ENCODE data around the gene PSMC1.

PSMC1 gene

GRCh38 chr14:90287791-90288190 is 31.4 kb downstream of the PSMC1 start:
- Histone ChIP-seq H3K36me3 (ENCODE audit: insufficient read depth, insufficient read length, low read length) (peaks cover 67% of the 10 kb centered on the region), H3K4me3 (ENCODE audit: insufficient read length, low read depth) (no peak overlapping the region), H3K9ac (ENCODE audit: insufficient read length, low read depth) (no peak overlapping the region), H3K4me1 (ENCODE audit: insufficient read depth, insufficient read length) (peaks cover 2% of the 10 kb centered on the region), H3K27me3 (ENCODE audit: insufficient read depth, insufficient read length) (no peaks in the 10 kb centered on the region), H3K9me3 (ENCODE audit: insufficient read depth, low read length) (no peaks in the 10 kb centered on the region)
- no peak for DNase-seq (ENCODE audit: low read depth, low spot score)
- TF ChIP-seq YY1 (IDR thresholded peaks at IDR 0.05; ENCODE audit: insufficient read depth, insufficient read length) (no peak), ZNF274 (IDR thresholded peaks at IDR 0.05; ENCODE audit: low read depth, low read length) (no peak), SUZ12 (IDR thresholded peaks at IDR 0.05; ENCODE audit: extremely low read depth, insufficient read depth, insufficient read length) (no peak)

- Histone ChIP-seq H3K4me3 (ENCODE audit: insufficient read length, low read depth) (no peak overlapping the region), H3K9me3 (ENCODE audit: insufficient read depth, low read length) (no peaks in the 10 kb centered on the region), H3K27me3 (ENCODE audit: insufficient read depth, insufficient read length) (no peaks in the 10 kb centered on the region), H3K9ac (ENCODE audit: insufficient read length, low read depth) (no peak overlapping the region), H3K4me1 (ENCODE audit: insufficient read depth, insufficient read length) (peaks cover 2% of the 10 kb centered on the region), H3K36me3 (ENCODE audit: insufficient read depth, insufficient read length, low read length) (peaks cover 70% of the 10 kb centered on the region)
- DNase-seq (ENCODE audit: low read depth, low spot score), result no peak
- TF ChIP-seq ZNF274 (IDR thresholded peaks at IDR 0.05; ENCODE audit: low read depth, low read length) (no peak), YY1 (IDR thresholded peaks at IDR 0.05; ENCODE audit: insufficient read depth, insufficient read length) (no peak), SUZ12 (IDR thresholded peaks at IDR 0.05; ENCODE audit: extremely low read depth, insufficient read depth, insufficient read length) (no peak)
These were observed 32.5 kb downstream of the PSMC1 start for GRCh38 chr14:90288651-90289355.

GRCh38 chr14:90290337-90291011 is 34.1 kb downstream of the PSMC1 start:
- H3K4me3 ChIP-seq (ENCODE audit: insufficient read length, low read depth), result no peak overlapping the region
- H3K9me3 ChIP-seq (ENCODE audit: insufficient read depth, low read length), result no peaks in the 10 kb centered on the region
- TF ChIP-seq YY1 (IDR thresholded peaks at IDR 0.05; ENCODE audit: insufficient read depth, insufficient read length) (no peak), SUZ12 (IDR thresholded peaks at IDR 0.05; ENCODE audit: extremely low read depth, insufficient read depth, insufficient read length) (no peak), ZNF274 (IDR thresholded peaks at IDR 0.05; ENCODE audit: low read depth, low read length) (no peak)
- no peaks in the 10 kb centered on the region for H3K27me3 ChIP-seq (ENCODE audit: insufficient read depth, insufficient read length)
- H3K36me3 ChIP-seq (ENCODE audit: insufficient read depth, insufficient read length, low read length), result peaks cover 73% of the 10 kb centered on the region
- DNase-seq (ENCODE audit: low read depth, low spot score), result peak; percentile 22
- peaks cover 2% of the 10 kb centered on the region for H3K4me1 ChIP-seq (ENCODE audit: insufficient read depth, insufficient read length)
- H3K9ac ChIP-seq (ENCODE audit: insufficient read length, low read depth), result no peak overlapping the region

- H3K9me3 ChIP-seq (ENCODE audit: insufficient read depth, low read length), result no peaks in the 10 kb centered on the region
- no peak for TF ChIP-seq SUZ12 (IDR thresholded peaks at IDR 0.05; ENCODE audit: extremely low read depth, insufficient read depth, insufficient read length)
- no peak for TF ChIP-seq ZNF274 (IDR thresholded peaks at IDR 0.05; ENCODE audit: low read depth, low read length)
- TF ChIP-seq YY1 (IDR thresholded peaks at IDR 0.05; ENCODE audit: insufficient read depth, insufficient read length), result no peak
- peaks cover 2% of the 10 kb centered on the region for H3K4me1 ChIP-seq (ENCODE audit: insufficient read depth, insufficient read length)
- H3K9ac ChIP-seq (ENCODE audit: insufficient read length, low read depth), result no peak overlapping the region
- no peak for DNase-seq (ENCODE audit: low read depth, low spot score)
- H3K4me3 ChIP-seq (ENCODE audit: insufficient read length, low read depth), result no peak overlapping the region
- no peaks in the 10 kb centered on the region for H3K27me3 ChIP-seq (ENCODE audit: insufficient read depth, insufficient read length)
- peaks cover 72% of the 10 kb centered on the region for H3K36me3 ChIP-seq (ENCODE audit: insufficient read depth, insufficient read length, low read length)
These were observed 35.3 kb downstream of the PSMC1 start for GRCh38 chr14:90291699-90292098.

GRCh38 chr14:90293766-90294730 is 37.7 kb downstream of the PSMC1 start:
- Histone ChIP-seq H3K9ac (ENCODE audit: insufficient read length, low read depth) (no peak overlapping the region), H3K4me1 (ENCODE audit: insufficient read depth, insufficient read length) (peaks cover 2% of the 10 kb centered on the region), H3K27me3 (ENCODE audit: insufficient read depth, insufficient read length) (no peaks in the 10 kb centered on the region), H3K9me3 (ENCODE audit: insufficient read depth, low read length) (no peaks in the 10 kb centered on the region), H3K4me3 (ENCODE audit: insufficient read length, low read depth) (no peak overlapping the region), H3K36me3 (ENCODE audit: insufficient read depth, insufficient read length, low read length) (peaks cover 63% of the 10 kb centered on the region)
- no peak for TF ChIP-seq ZNF274 (IDR thresholded peaks at IDR 0.05; ENCODE audit: low read depth, low read length)
- DNase-seq (ENCODE audit: low read depth, low spot score), result no peak

GRCh38 chr14:90294872-90295271 is 38.5 kb downstream of the PSMC1 start:
- Histone ChIP-seq H3K4me1 (ENCODE audit: insufficient read depth, insufficient read length) (peaks cover 2% of the 10 kb centered on the region), H3K36me3 (ENCODE audit: insufficient read depth, insufficient read length, low read length) (peaks cover 60% of the 10 kb centered on the region), H3K9ac (ENCODE audit: insufficient read length, low read depth) (no peak overlapping the region), H3K4me3 (ENCODE audit: insufficient read length, low read depth) (no peak overlapping the region), H3K27me3 (ENCODE audit: insufficient read depth, insufficient read length) (no peaks in the 10 kb centered on the region), H3K9me3 (ENCODE audit: insufficient read depth, low read length) (no peaks in the 10 kb centered on the region)
- DNase-seq (ENCODE audit: low read depth, low spot score), result no peak
- TF ChIP-seq ZNF274 (IDR thresholded peaks at IDR 0.05; ENCODE audit: low read depth, low read length), result no peak
- no peak for TF ChIP-seq SUZ12 (IDR thresholded peaks at IDR 0.05; ENCODE audit: extremely low read depth, insufficient read depth, insufficient read length)
- TF ChIP-seq YY1 (IDR thresholded peaks at IDR 0.05; ENCODE audit: insufficient read depth, insufficient read length), result no peak
